Muscle of leg (tissue), 11 donors: ENCODE results near the gene BRIP1. TPM values are rescaled to one million over a fixed set of nuclear protein-coding genes. Genes with fewer than 3 reads are reported as not detected.
"Not testable (repeated sequence)": the region's sequence is repeated elsewhere in the genome, so short reads cannot be mapped to it uniquely, and the experiment has no call there.

ENCODE experiments used
- DNase-seq: peaks from one replicate; pipeline ENCODE4 v3.0.0; 2013
- H3K27ac ChIP-seq: one replicate; pipeline ENCODE4 v1.5.1; 2013; ENCODE audit warnings: mild to moderate bottlenecking, low read length, control low read depth
- H3K27me3 ChIP-seq: one replicate; pipeline ENCODE4 v1.6.1; 2013; ENCODE audit warnings: low read length; ENCODE audit not compliant: control insufficient read depth, insufficient read depth
- H3K36me3 ChIP-seq: one replicate; pipeline ENCODE4 v1.6.1; 2013; ENCODE audit warnings: low read length; ENCODE audit not compliant: control insufficient read depth, insufficient read depth
- H3K4me1 ChIP-seq: one replicate; pipeline ENCODE4 v1.6.1; 2013; ENCODE audit warnings: low read length; ENCODE audit not compliant: control insufficient read depth, insufficient read depth
- H3K4me3 ChIP-seq: one replicate; pipeline ENCODE4 v1.5.1; 2013; ENCODE audit warnings: low read length, control low read depth
- H3K9me3 ChIP-seq: replicated peaks from 2 replicates; pipeline ENCODE4 v1.6.1; 2013; ENCODE audit warnings: low read depth, low read length; ENCODE audit not compliant: control insufficient read depth
- WGBS: methylation state at CpG from one replicate; pipeline ENCODE4 v1.1.5; 2013; ENCODE audit warnings: missing lambda C conversion rate; ENCODE audit not compliant: insufficient coverage; 5-methylcytosine and 5-hydroxymethylcytosine counted together
- polyA plus RNA-seq, 8 donors: library from polyadenylated mRNA; unstranded; fragments of 120-200 nt; gene quantifications; one replicate each; pipeline versions ENCODE4 v1.2.1 to v1.2.3, GENCODE V29; 2013; ENCODE audit warnings: inconsistent platforms in 1 of 8, low replicate concordance in 1 of 8; ENCODE audit not compliant: insufficient read length in 8 of 8, insufficient read depth in 1 of 8
- total RNA-seq: library from RNA; stranded (reverse); fragments of 120-200 nt; gene quantifications from one replicate; pipeline ENCODE4 v1.2.4, GENCODE V29; 2013

Gene BRIP1
- total and polyA plus RNA-seq, 9 donors, result 3.0 to 7.3 (median 4.6) TPM

GRCh38 chr17:61678339-61678738 lies 185.0 kb downstream of the BRIP1 start:
- Histone ChIP-seq H3K4me1 (no peaks in the 10 kb centered on the region), H3K36me3 (no peaks in the 10 kb centered on the region), H3K27ac (no peak overlapping the region), H3K27me3 (no peaks in the 10 kb centered on the region), H3K9me3 (no peaks in the 10 kb centered on the region), H3K4me3 (no peak overlapping the region)
- no CpG with 5 or more reads among the region's 1 CpG for WGBS
- no peak for DNase-seq

GRCh38 chr17:61677150-61677811 lies 186.0 kb downstream of the BRIP1 start:
- not testable (repeated sequence) for DNase-seq, H3K36me3 ChIP-seq, H3K4me1 ChIP-seq, H3K9me3 ChIP-seq, H3K27me3 ChIP-seq, H3K4me3 ChIP-seq, H3K27ac ChIP-seq
- WGBS, result no CpG with 5 or more reads among the region's 7 CpGs

- H3K27ac ChIP-seq, H3K36me3 ChIP-seq, H3K4me1 ChIP-seq, H3K9me3 ChIP-seq, H3K27me3 ChIP-seq, DNase-seq, H3K4me3 ChIP-seq: not testable (repeated sequence)
These were observed 186.8 kb downstream of the BRIP1 start for GRCh38 chr17:61676522-61676921.

GRCh38 chr17:61674609-61675008 lies 188.7 kb downstream of the BRIP1 start:
- H3K36me3 ChIP-seq, H3K27me3 ChIP-seq, H3K4me3 ChIP-seq, H3K9me3 ChIP-seq, H3K27ac ChIP-seq, H3K4me1 ChIP-seq, DNase-seq: not testable (repeated sequence)
- WGBS, result no CpG with 5 or more reads among the region's 2 CpGs

- 85% methylated on average over 13 of the region's 16 CpGs for WGBS
These were observed 190.1 kb downstream of the BRIP1 start for GRCh38 chr17:61673019-61673897.

GRCh38 chr17:61672140-61672539 lies 191.2 kb downstream of the BRIP1 start:
- no peaks in the 10 kb centered on the region for H3K4me1 ChIP-seq
- H3K27me3 ChIP-seq, result no peaks in the 10 kb centered on the region
- H3K4me3 ChIP-seq, result no peak overlapping the region
- H3K27ac ChIP-seq, result no peak overlapping the region
- no peaks in the 10 kb centered on the region for H3K36me3 ChIP-seq
- DNase-seq, result no peak
- no peaks in the 10 kb centered on the region for H3K9me3 ChIP-seq
- WGBS, result no CpG with 5 or more reads among the region's 1 CpG

More at GRCh38 chr17:61673019-61673897, 190.1 kb downstream of the BRIP1 start:
- H3K36me3 ChIP-seq, H3K4me3 ChIP-seq, H3K9me3 ChIP-seq, H3K4me1 ChIP-seq, DNase-seq, H3K27ac ChIP-seq, H3K27me3 ChIP-seq: not testable (repeated sequence)

GRCh38 chr17:61670691-61671090 lies 192.6 kb downstream of the BRIP1 start:
- no peaks in the 10 kb centered on the region for H3K4me1 ChIP-seq
- no CpG with 5 or more reads among the region's 2 CpGs for WGBS
- no peak overlapping the region for H3K4me3 ChIP-seq
- no peaks in the 10 kb centered on the region for H3K9me3 ChIP-seq
- no peak overlapping the region for H3K27ac ChIP-seq
- H3K27me3 ChIP-seq, result no peaks in the 10 kb centered on the region
- DNase-seq, result no peak
- H3K36me3 ChIP-seq, result no peaks in the 10 kb centered on the region

- no peaks in the 10 kb centered on the region for H3K4me1 ChIP-seq
- no peaks in the 10 kb centered on the region for H3K36me3 ChIP-seq
- H3K27me3 ChIP-seq, result no peaks in the 10 kb centered on the region
- no peak overlapping the region for H3K27ac ChIP-seq
- H3K4me3 ChIP-seq, result no peak overlapping the region
- no peaks in the 10 kb centered on the region for H3K9me3 ChIP-seq
- no peak for DNase-seq
These were observed 193.8 kb downstream of the BRIP1 start for GRCh38 chr17:61669522-61669921.

- H3K27me3 ChIP-seq, result no peaks in the 10 kb centered on the region
- no peaks in the 10 kb centered on the region for H3K9me3 ChIP-seq
- no peaks in the 10 kb centered on the region for H3K4me1 ChIP-seq
- H3K27ac ChIP-seq, result no peak overlapping the region
- no peak overlapping the region for H3K4me3 ChIP-seq
- WGBS, result no CpG with 5 or more reads among the region's 3 CpGs
- DNase-seq, result no peak
- H3K36me3 ChIP-seq, result no peaks in the 10 kb centered on the region
These were observed 194.8 kb downstream of the BRIP1 start for GRCh38 chr17:61668486-61668885.

- H3K36me3 ChIP-seq, H3K27me3 ChIP-seq, H3K27ac ChIP-seq, H3K4me1 ChIP-seq, H3K9me3 ChIP-seq, DNase-seq, H3K4me3 ChIP-seq: not testable (repeated sequence)
- 80% methylated on average over 1 of the region's 5 CpGs for WGBS
These were observed 196.8 kb downstream of the BRIP1 start for GRCh38 chr17:61666406-61667088.
